GM19240 (cell line): ENCODE data around the gene DCST2.
A peak's percentile ranks its signal among the peaks of the same experiment; 100 is the strongest.

Experiments
- DNase-seq: peaks from one replicate; pipeline ENCODE4 v3.0.0; 2011; ENCODE audit warnings: low spot score; ENCODE audit not compliant: insufficient read length

DCST2 gene

GRCh38 chr1:155070158-155070621 is 36.6 kb upstream of the DCST2 start:
- no peak for DNase-seq

GRCh38 chr1:155069551-155070157 is 36.1 kb upstream of the DCST2 start:
- DNase-seq = no peak

GRCh38 chr1:155068599-155068998 is 35.0 kb upstream of the DCST2 start:
- no peak for DNase-seq

GRCh38 chr1:155066777-155067176 is 33.2 kb upstream of the DCST2 start:
- DNase-seq = no peak

- DNase-seq = no peak
Measured at GRCh38 chr1:155064832-155065429, 31.4 kb upstream of the DCST2 start.

GRCh38 chr1:155064111-155064831 is 30.7 kb upstream of the DCST2 start:
- DNase-seq = no peak

- no peak for DNase-seq
Measured at GRCh38 chr1:155063550-155064110, 30.0 kb upstream of the DCST2 start, which contains the start of gene EFNA4. Gene EFNA4, plus strand, starts transcription at chr1:155063740. Its CDS starts 84 bp downstream, at chr1:155063824.

- DNase-seq = no peak
Measured at GRCh38 chr1:155062702-155063411, 29.3 kb upstream of the DCST2 start.

GRCh38 chr1:155062151-155062686 is 28.6 kb upstream of the DCST2 start:
- no peak for DNase-seq

GRCh38 chr1:155061381-155062150 is 28.0 kb upstream of the DCST2 start:
- peak; percentile 91 for DNase-seq

GRCh38 chr1:155060736-155061135 is 27.2 kb upstream of the DCST2 start:
- no peak for DNase-seq

- no peak for DNase-seq
Measured at GRCh38 chr1:155057788-155058211, 24.2 kb upstream of the DCST2 start.

- DNase-seq = no peak
Measured at GRCh38 chr1:155057104-155057503, 23.5 kb upstream of the DCST2 start.

- DNase-seq = no peak
Measured at GRCh38 chr1:155053531-155054105, 20.0 kb upstream of the DCST2 start.

GRCh38 chr1:155052439-155053395 is 19.1 kb upstream of the DCST2 start:
- no peak for DNase-seq

- no peak for DNase-seq
Measured at GRCh38 chr1:155051777-155052398, 18.3 kb upstream of the DCST2 start.

- DNase-seq = no peak
Measured at GRCh38 chr1:155051342-155051776, 17.8 kb upstream of the DCST2 start.

- DNase-seq = peak; percentile 96
Measured at GRCh38 chr1:155050560-155051341, 17.2 kb upstream of the DCST2 start, which contains the start of gene ADAM15. Gene ADAM15, plus strand, starts transcription at chr1:155051316. Its CDS starts 71 bp downstream, at chr1:155051387.
